Endothelial cell of umbilical vein (primary cell): ENCODE data around the gene SLCO2B1. TPM values are rescaled to one million over a fixed set of nuclear protein-coding genes. Genes with fewer than 3 reads are reported as not detected.

ENCODE experiments used
- BruUV-seq: library from RNA; stranded (reverse); fragments of 400-500 nt; replicated peaks from 2 replicates; lab custom pipeline; 2021; lab: Mats Ljungman, UMichigan
- CTCF ChIA-PET: fragments of 300-600, 350-600 bp; sonication (Branson Sonifier 250); formaldehyde crosslinking; loops from one replicate; lab custom pipeline; 2021; ENCODE audit warnings: antibody characterized with exemption, inconsistent platforms; lab: Charles Lee
- POLR2A ChIA-PET: fragments of 300-600, 350-600 bp; sonication (Branson Sonifier 250); formaldehyde crosslinking; loops from one replicate; lab custom pipeline; 2021; ENCODE audit warnings: antibody characterized with exemption, inconsistent platforms; lab: Charles Lee
- DNase-seq: peaks from one replicate; pipeline ENCODE4 v3.0.0-alpha.2; 2011; ENCODE audit warnings: low read depth, low spot score
- FAIRE-seq: peaks from 2 replicates; lab custom pipeline; 2011; peaks lifted over from hg19 to GRCh38; lab: Jason Lieb, UNC
- H2AFZ ChIP-seq: 2 replicates; pipeline ENCODE4 v1.6.0; 2012; ENCODE audit warnings: low read depth, low read length, control low read depth, inconsistent platforms
- H3K27ac ChIP-seq: 2 replicates; pipeline ENCODE4 v1.5.1; 2011; ENCODE audit warnings: low read depth, mild to moderate bottlenecking, control low read depth, low read length, moderate library complexity; ENCODE audit not compliant: insufficient read depth
- H3K27me3 ChIP-seq, 2 experiments: 2 replicates each; pipeline versions ENCODE4 v1.6.0 to v1.6.1; 2011; ENCODE audit warnings: low read length in 2 of 2, mixed read lengths in 1 of 2; ENCODE audit not compliant: control insufficient read depth in 2 of 2, insufficient read depth in 2 of 2
- H3K36me3 ChIP-seq, 2 experiments: 2 replicates in 1 of 2; 3 replicates in 1 of 2; pipeline ENCODE4 v1.5.1; 2011; ENCODE audit warnings: low read length in 2 of 2, mild to moderate bottlenecking in 1 of 2, moderate library complexity in 1 of 2; ENCODE audit not compliant: control insufficient read depth in 2 of 2, insufficient read depth in 2 of 2; ENCODE audit errors: extremely low read depth in 1 of 2
- H3K4me1 ChIP-seq: 3 replicates; pipeline ENCODE4 v1.5.1; 2011; ENCODE audit warnings: mild to moderate bottlenecking, low read length; ENCODE audit not compliant: control insufficient read depth, insufficient read depth; ENCODE audit errors: extremely low read depth
- H3K4me2 ChIP-seq: 2 replicates; pipeline ENCODE4 v1.6.1; 2011; ENCODE audit warnings: low read length, control low read depth, mixed read lengths; ENCODE audit not compliant: insufficient read depth
- H3K4me3 ChIP-seq, 3 experiments: fragments of 200-600 bp in 1 of 3; sonication (generic), shearing (Covaris generic) in 1 of 3; replicated peaks in 1 of 3; 2 replicates each; pipeline ENCODE4 v1.5.1; 2011 to 2016; ENCODE audit warnings: control low read depth in 3 of 3, low read length in 3 of 3, mild to moderate bottlenecking in 2 of 3, inconsistent platforms in 1 of 3, low read depth in 1 of 3, moderate library complexity in 1 of 3; ENCODE audit not compliant: insufficient read depth in 1 of 3
- H3K79me2 ChIP-seq: 2 replicates; pipeline ENCODE4 v1.6.0; 2012; ENCODE audit warnings: low read length, inconsistent platforms; ENCODE audit not compliant: control insufficient read depth, insufficient read depth
- H3K9ac ChIP-seq: replicated peaks from 2 replicates; pipeline ENCODE3; 2011; ENCODE audit warnings: low read length, control low read depth; ENCODE audit not compliant: insufficient read depth; ENCODE audit errors: extremely low read depth
- H3K9me1 ChIP-seq: replicated peaks from 3 replicates; pipeline ENCODE4 v1.6.0; 2011; ENCODE audit warnings: mild to moderate bottlenecking, low read length; ENCODE audit not compliant: control insufficient read depth, insufficient read depth; ENCODE audit errors: extremely low read depth
- H3K9me3 ChIP-seq: replicated peaks from 2 replicates; pipeline ENCODE4 v1.5.1; 2012; ENCODE audit warnings: low read length, inconsistent platforms; ENCODE audit not compliant: control insufficient read depth, insufficient read depth
- H4K20me1 ChIP-seq: replicated peaks from 2 replicates; pipeline ENCODE3; 2011; ENCODE audit warnings: mild to moderate bottlenecking, low read length; ENCODE audit not compliant: control insufficient read depth, insufficient read depth; ENCODE audit errors: extremely low read depth
- CTCF ChIP-seq, 2 donors: IDR thresholded peaks; 1 replicate in 1 of 2; 2 replicates in 1 of 2; pipeline ENCODE4 v1.5.1; 2011; ENCODE audit warnings: low read length in 2 of 2, mild to moderate bottlenecking in 2 of 2, moderate library complexity in 2 of 2, control low read depth in 1 of 2, inconsistent platforms in 1 of 2, low read depth in 1 of 2; ENCODE audit not compliant: insufficient read depth in 1 of 2; ENCODE audit errors: extremely low read depth in 1 of 2
- EZH2 ChIP-seq: IDR thresholded peaks from 2 replicates; pipeline ENCODE4 v1.6.1; 2012; ENCODE audit warnings: borderline replicate concordance, low read depth, mild to moderate bottlenecking, moderate library complexity, low read length, inconsistent platforms; ENCODE audit not compliant: severe bottlenecking
- FOS ChIP-seq: IDR thresholded peaks from 2 replicates; pipeline ENCODE4 v1.6.1; 2011; ENCODE audit warnings: mild to moderate bottlenecking, low read length, moderate library complexity, borderline replicate concordance; ENCODE audit not compliant: insufficient read depth
- GATA2 ChIP-seq: IDR thresholded peaks from 2 replicates; pipeline ENCODE4 v1.7.0; 2011; ENCODE audit warnings: low read depth, mild to moderate bottlenecking, moderate library complexity, mixed read lengths, low read length; ENCODE audit not compliant: insufficient read length, insufficient read depth
- JUN ChIP-seq: IDR thresholded peaks from 2 replicates; pipeline ENCODE4 v1.6.1; 2011; ENCODE audit warnings: borderline replicate concordance, low read depth; ENCODE audit not compliant: insufficient read length, insufficient read depth
- MYC ChIP-seq: IDR thresholded peaks from one replicate; pipeline ENCODE4 v1.6.1; 2011; ENCODE audit warnings: mild to moderate bottlenecking, low read depth, low read length
- POLR2A ChIP-seq: IDR thresholded peaks from 2 replicates; pipeline ENCODE4 v1.6.1; 2012; ENCODE audit warnings: low read depth, mild to moderate bottlenecking, control low read depth, low read length
- POLR2AphosphoS5 ChIP-seq: IDR thresholded peaks from 2 replicates; pipeline ENCODE4 v1.6.1; 2012; ENCODE audit warnings: low read depth, mild to moderate bottlenecking, control low read depth, low read length, moderate library complexity; ENCODE audit not compliant: insufficient read depth
- dilution Hi-C: fragments of 300-500 bp; cut with MboI; formaldehyde crosslinking; loops from one replicate; pipeline ENCODE4 v1.15.0; 2019; ENCODE audit warnings: low sequenced_read_pairs; ENCODE audit not compliant: extremely low pct_ligation_motif_present
- intact Hi-C: fragments of 100-400 bp; cut with micrococcal nuclease; formaldehyde crosslinking; loops from one replicate; pipeline ENCODE4 v1.10.0; 2022
- polyA plus RNA-seq, 4 experiments: library from polyadenylated mRNA; depleted of rRNA in 3 of 4; stranded (reverse) in 3 of 4; unstranded in 1 of 4; fragments of >200 nt; gene quantifications; 2 replicates each; pipeline versions ENCODE4 v1.2.1 to v1.2.3, GENCODE V29; 2011 to 2012; ENCODE audit warnings: missing spikeins in 1 of 4
- total RNA-seq: library from RNA; stranded (reverse); gene quantifications from 2 replicates; pipeline ENCODE4 v1.2.3, GENCODE V29; 2021
- TF ChIP-seq, protein P1 (sequence below): IDR thresholded peaks from 2 replicates; pipeline ENCODE4 v1.6.1; 2011; ENCODE audit not compliant: insufficient read depth, insufficient read length

The SLCO2B1 gene
- total and polyA plus RNA-seq, 2 donors (not counting 3 experiments of a cell fraction or from before 2014, with no cell fraction given), result 0.04 TPM; not detected in 1

- CTCF ChIA-PET, result interaction anchor here (1.9 to 10.9 kb wide), 2 partner anchors 41 to 59 kb away, joined by 4 to 1202 read pairs; no protein-coding TSS in a partner anchor
- Histone ChIP-seq H3K36me3 (no peaks in the 10 kb centered on the region), H3K4me2 (no peak overlapping the region), H3K9ac (no peak overlapping the region), H2AFZ (no peak overlapping the region), H3K9me1 (no peaks in the 10 kb centered on the region), H3K27me3 (no peaks in the 10 kb centered on the region), H4K20me1 (no peaks in the 10 kb centered on the region), H3K9me3 (no peaks in the 10 kb centered on the region), H3K4me1 (peaks cover 4% of the 10 kb centered on the region), H3K4me3 (no peak overlapping the region), H3K27ac (no peak overlapping the region), H3K79me2 (no peaks in the 10 kb centered on the region)
- TF ChIP-seq POLR2A, result no peak
- TF ChIP-seq CTCF (IDR thresholded peaks at IDR 0.05; ENCODE audit: extremely low read depth in 1 of 2, insufficient read depth in 1 of 2, low read depth in 1 of 2, low read length in 2 of 2), result no peak
- TF ChIP-seq JUN, result no peak
- no peak for TF ChIP-seq FOS
- TF ChIP-seq, protein P1, sequence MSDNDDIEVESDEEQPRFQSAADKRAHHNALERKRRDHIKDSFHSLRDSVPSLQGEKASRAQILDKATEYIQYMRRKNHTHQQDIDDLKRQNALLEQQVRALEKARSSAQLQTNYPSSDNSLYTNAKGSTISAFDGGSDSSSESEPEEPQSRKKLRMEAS, result no peak
- TF ChIP-seq EZH2, result no peak
- no peak for TF ChIP-seq POLR2AphosphoS5
- no peak for TF ChIP-seq GATA2
- no peak for TF ChIP-seq MYC
- FAIRE-seq (no peak), DNase-seq (no peak)
- POLR2A ChIA-PET, result no interaction called here
- intact Hi-C loops (no loop called here), dilution Hi-C loops (no loop called here)
- BruUV-seq, result no TSS peak
Measured at GRCh38 chr11:75200051-75200450, 49.1 kb downstream of the SLCO2B1 start.
